ENCODE results near the gene TMEM120B.
A peak's percentile ranks its signal among the peaks of the same experiment; 100 is the strongest.
"Not testable (repeated sequence)": the region's sequence is repeated elsewhere in the genome, so short reads cannot be mapped to it uniquely, and the experiment has no call there.

The TMEM120B gene

GRCh38 chr12:121708313-121709063 lies 4.1 kb upstream of the TMEM120B start:
- no peaks in the 10 kb centered on the region for H3K27me3 ChIP-seq (ENCODE audit: insufficient read depth, low read depth, severe bottlenecking)
- peak overlapping the region; percentile 4 for H3K27ac ChIP-seq
- H3K9me3 ChIP-seq (ENCODE audit: severe bottlenecking): peaks cover 10% of the 10 kb centered on the region
- H3K36me3 ChIP-seq: no peaks in the 10 kb centered on the region
- DNase-seq: no peak
- TF ChIP-seq CTCF (IDR thresholded peaks at IDR 0.05; ENCODE audit: low read depth, low read length): no peak
- no peak overlapping the region for H3K4me3 ChIP-seq (ENCODE audit: low read depth, low read length)

GRCh38 chr12:121709064-121709424 lies 3.5 kb upstream of the TMEM120B start:
- not testable (repeated sequence) for H3K4me3 ChIP-seq (ENCODE audit: low read depth, low read length); H3K27me3 ChIP-seq (ENCODE audit: insufficient read depth, low read depth, severe bottlenecking); DNase-seq; H3K36me3 ChIP-seq; H3K9me3 ChIP-seq (ENCODE audit: severe bottlenecking)
- peak overlapping the region; percentile 80 for H3K27ac ChIP-seq

GRCh38 chr12:121709478-121709961 lies 3.0 kb upstream of the TMEM120B start:
- TF ChIP-seq CTCF (IDR thresholded peaks at IDR 0.05; ENCODE audit: low read depth, low read length): no peak

GRCh38 chr12:121711361-121712189 lies 977 bp upstream of the TMEM120B start:
- peak overlapping the region; percentile 95 for H3K27ac ChIP-seq
- TF ChIP-seq CTCF (IDR thresholded peaks at IDR 0.05; ENCODE audit: low read depth, low read length): no peak
- H3K27me3 ChIP-seq (ENCODE audit: insufficient read depth, low read depth, severe bottlenecking): no peaks in the 10 kb centered on the region
- peaks cover 16% of the 10 kb centered on the region for H3K36me3 ChIP-seq
- H3K4me3 ChIP-seq (ENCODE audit: low read depth, low read length): peak overlapping the region; percentile 86
- DNase-seq: peak; percentile 71
- no peaks in the 10 kb centered on the region for H3K9me3 ChIP-seq (ENCODE audit: severe bottlenecking)

More at GRCh38 chr12:121709478-121709961, 3.0 kb upstream of the TMEM120B start:
- no peak for DNase-seq
- H3K27me3 ChIP-seq (ENCODE audit: insufficient read depth, low read depth, severe bottlenecking): no peaks in the 10 kb centered on the region
- H3K9me3 ChIP-seq (ENCODE audit: severe bottlenecking): peaks cover 10% of the 10 kb centered on the region
- H3K27ac ChIP-seq: peak overlapping the region; percentile 80
- no peak overlapping the region for H3K4me3 ChIP-seq (ENCODE audit: low read depth, low read length)
- no peaks in the 10 kb centered on the region; the same call in 1 of the 2 replicates for H3K36me3 ChIP-seq

- H3K9me3 ChIP-seq (ENCODE audit: severe bottlenecking): no peaks in the 10 kb centered on the region
- H3K27me3 ChIP-seq (ENCODE audit: insufficient read depth, low read depth, severe bottlenecking): no peaks in the 10 kb centered on the region
- H3K27ac ChIP-seq: peak overlapping the region; percentile 95
- H3K4me3 ChIP-seq (ENCODE audit: low read depth, low read length): peak overlapping the region; percentile 86
- H3K36me3 ChIP-seq: peaks cover 21% of the 10 kb centered on the region
- DNase-seq: peak; percentile 82
- no peak for TF ChIP-seq CTCF (IDR thresholded peaks at IDR 0.05; ENCODE audit: low read depth, low read length)
Measured at GRCh38 chr12:121712190-121712460, 427 bp upstream of the TMEM120B start.

- no peak for TF ChIP-seq CTCF (IDR thresholded peaks at IDR 0.05; ENCODE audit: low read depth, low read length)
- Histone ChIP-seq H3K4me3 (ENCODE audit: low read depth, low read length) (peak overlapping the region; percentile 94), H3K27me3 (ENCODE audit: insufficient read depth, low read depth, severe bottlenecking) (no peaks in the 10 kb centered on the region), H3K36me3 (peaks cover 33% of the 10 kb centered on the region), H3K9me3 (ENCODE audit: severe bottlenecking) (no peaks in the 10 kb centered on the region), H3K27ac (peak overlapping the region; percentile 95)
- DNase-seq: no peak
Measured at GRCh38 chr12:121713257-121713777, 765 bp downstream of the TMEM120B start.

Data from WERI-Rb-1 (cell line).